Measurements from ENCODE around the gene GTF3C5.

The GTF3C5 gene

GRCh38 chr9:133104718-133105460 lies 74.1 kb downstream of the GTF3C5 start:
- ATAC-seq = no peak
- TF ChIP-seq ZNF8 (CRISPR knock-in tag; IDR thresholded peaks at IDR 0.05) (no peak), ZFP30 (CRISPR knock-in tag; IDR thresholded peaks at IDR 0.05) (no peak), GLIS3 (CRISPR knock-in tag; IDR thresholded peaks at IDR 0.05) (no peak), ARNTL (CRISPR knock-in tag; IDR thresholded peaks at IDR 0.05; ENCODE audit: borderline replicate concordance, low read depth) (no peak), RARB (CRISPR knock-in tag; IDR thresholded peaks at IDR 0.05) (no peak), CREB5 (CRISPR knock-in tag; IDR thresholded peaks at IDR 0.05; ENCODE audit: low read depth) (no peak), PPARA (CRISPR knock-in tag; IDR thresholded peaks at IDR 0.05; ENCODE audit: borderline replicate concordance) (no peak)

- TF ChIP-seq PPARA (CRISPR knock-in tag; IDR thresholded peaks at IDR 0.05; ENCODE audit: borderline replicate concordance) = no peak
- no peak for ATAC-seq
These were observed 74.6 kb downstream of the GTF3C5 start for GRCh38 chr9:133105461-133105770.

GRCh38 chr9:133106511-133107244 lies 75.9 kb downstream of the GTF3C5 start:
- TF ChIP-seq PATZ1 (CRISPR knock-in tag; IDR thresholded peaks at IDR 0.05; ENCODE audit: borderline replicate concordance) (no peak), ZFP30 (CRISPR knock-in tag; IDR thresholded peaks at IDR 0.05) (no peak), CREB5 (CRISPR knock-in tag; IDR thresholded peaks at IDR 0.05; ENCODE audit: low read depth) (no peak), TSHZ2 (CRISPR knock-in tag; IDR thresholded peaks at IDR 0.05) (no peak), ZFP3 (CRISPR knock-in tag; IDR thresholded peaks at IDR 0.05) (no peak), ISL1 (CRISPR knock-in tag; IDR thresholded peaks at IDR 0.05) (no peak), PPARA (CRISPR knock-in tag; IDR thresholded peaks at IDR 0.05; ENCODE audit: borderline replicate concordance) (no peak), ESRRG (CRISPR knock-in tag; IDR thresholded peaks at IDR 0.05) (no peak), BACH2 (CRISPR knock-in tag; IDR thresholded peaks at IDR 0.05; ENCODE audit: borderline replicate concordance) (no peak), ZC3H10 (CRISPR knock-in tag; IDR thresholded peaks at IDR 0.05) (no peak), GLIS3 (CRISPR knock-in tag; IDR thresholded peaks at IDR 0.05) (no peak), RARB (CRISPR knock-in tag; IDR thresholded peaks at IDR 0.05) (no peak), SNAI2 (CRISPR knock-in tag; IDR thresholded peaks at IDR 0.05) (no peak), OSR1 (CRISPR knock-in tag; IDR thresholded peaks at IDR 0.05) (no peak), ZNF70 (CRISPR knock-in tag; IDR thresholded peaks at IDR 0.05) (no peak)
- TF ChIP-seq, protein P1, sequence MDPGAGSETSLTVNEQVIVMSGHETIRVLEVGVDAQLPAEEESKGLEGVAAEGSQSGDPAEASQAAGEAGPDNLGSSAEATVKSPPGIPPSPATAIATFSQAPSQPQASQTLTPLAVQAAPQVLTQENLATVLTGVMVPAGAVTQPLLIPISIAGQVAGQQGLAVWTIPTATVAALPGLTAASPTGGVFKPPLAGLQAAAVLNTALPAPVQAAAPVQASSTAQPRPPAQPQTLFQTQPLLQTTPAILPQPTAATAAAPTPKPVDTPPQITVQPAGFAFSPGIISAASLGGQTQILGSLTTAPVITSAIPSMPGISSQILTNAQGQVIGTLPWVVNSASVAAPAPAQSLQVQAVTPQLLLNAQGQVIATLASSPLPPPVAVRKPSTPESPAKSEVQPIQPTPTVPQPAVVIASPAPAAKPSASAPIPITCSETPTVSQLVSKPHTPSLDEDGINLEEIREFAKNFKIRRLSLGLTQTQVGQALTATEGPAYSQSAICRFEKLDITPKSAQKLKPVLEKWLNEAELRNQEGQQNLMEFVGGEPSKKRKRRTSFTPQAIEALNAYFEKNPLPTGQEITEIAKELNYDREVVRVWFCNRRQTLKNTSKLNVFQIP (CRISPR knock-in tag; IDR thresholded peaks at IDR 0.05; ENCODE audit: borderline replicate concordance, low read depth) = no peak

More at GRCh38 chr9:133106511-133107244, 75.9 kb downstream of the GTF3C5 start:
- no peak for ATAC-seq

Measured in SK-N-SH treated with all-trans-retinoic acid at 6 μM for 48 hours (cell line).